Trophoblast cell (in vitro differentiated cells and primary cell): ENCODE results near the gene ZNF469.

Experiments used
- DNase-seq, 2 donors: peaks; one replicate each; pipeline ENCODE4 v3.0.0-alpha.2; 2016
- H2AFZ ChIP-seq: 2 replicates; pipeline ENCODE4 v1.6.1; 2013; ENCODE audit warnings: low read length, moderate library complexity, mild to moderate bottlenecking; ENCODE audit not compliant: insufficient read depth, poor library complexity
- H2AK5ac ChIP-seq: 2 replicates; pipeline ENCODE4 v1.6.1; 2013; ENCODE audit warnings: mild to moderate bottlenecking, low read length
- H2BK120ac ChIP-seq: 2 replicates; pipeline ENCODE4 v1.6.1; 2013; ENCODE audit warnings: low read length, mild to moderate bottlenecking, moderate library complexity; ENCODE audit not compliant: insufficient read depth, poor library complexity
- H2BK12ac ChIP-seq: 2 replicates; pipeline ENCODE4 v1.6.1; 2013; ENCODE audit warnings: mild to moderate bottlenecking, low read length, moderate library complexity
- H2BK5ac ChIP-seq: 2 replicates; pipeline ENCODE4 v1.6.1; 2013; ENCODE audit warnings: low read length, low read depth, moderate library complexity, mild to moderate bottlenecking; ENCODE audit not compliant: poor library complexity
- H3K14ac ChIP-seq: 2 replicates; pipeline ENCODE4 v1.6.1; 2013; ENCODE audit warnings: mild to moderate bottlenecking, low read length
- H3K18ac ChIP-seq: 2 replicates; pipeline ENCODE4 v1.6.1; 2013; ENCODE audit warnings: mild to moderate bottlenecking, low read length
- H3K23ac ChIP-seq: 2 replicates; pipeline ENCODE4 v1.6.1; 2013; ENCODE audit warnings: low read length
- H3K27ac ChIP-seq: 2 replicates; pipeline ENCODE4 v1.5.1; 2013; ENCODE audit warnings: low read depth, mild to moderate bottlenecking, inconsistent platforms, low read length, moderate library complexity
- H3K27me3 ChIP-seq: 2 replicates; pipeline ENCODE4 v1.6.1; 2013; ENCODE audit warnings: inconsistent platforms, mild to moderate bottlenecking, low read length, moderate library complexity; ENCODE audit not compliant: insufficient read depth
- H3K36me3 ChIP-seq, 2 experiments: 1 replicate in 1 of 2; 2 replicates in 1 of 2; pipeline ENCODE4 v1.6.1; 2013; ENCODE audit warnings: low read length in 2 of 2, mild to moderate bottlenecking in 2 of 2, moderate library complexity in 1 of 2; ENCODE audit not compliant: insufficient read depth in 2 of 2, control insufficient read depth in 1 of 2
- H3K4ac ChIP-seq: 2 replicates; pipeline ENCODE4 v1.6.1; 2013; ENCODE audit warnings: low read depth, mild to moderate bottlenecking, low read length, moderate library complexity
- H3K4me1 ChIP-seq, 2 experiments: 1 replicate in 1 of 2; 2 replicates in 1 of 2; pipeline ENCODE4 v1.6.1; 2013; ENCODE audit warnings: low read length in 2 of 2, mild to moderate bottlenecking in 2 of 2, moderate library complexity in 1 of 2; ENCODE audit not compliant: insufficient read depth in 2 of 2, control insufficient read depth in 1 of 2
- H3K4me2 ChIP-seq: 2 replicates; pipeline ENCODE4 v1.6.1; 2013; ENCODE audit warnings: inconsistent platforms, mild to moderate bottlenecking, low read length, moderate library complexity
- H3K4me3 ChIP-seq: 2 replicates; pipeline ENCODE4 v1.5.1; 2013; ENCODE audit warnings: mild to moderate bottlenecking, low read depth, low read length, inconsistent platforms
- H3K79me1 ChIP-seq: one replicate; pipeline ENCODE4 v1.6.1; 2013; ENCODE audit warnings: low read length
- H3K79me2 ChIP-seq: 2 replicates; pipeline ENCODE4 v1.6.1; 2013; ENCODE audit warnings: low read length, mild to moderate bottlenecking; ENCODE audit not compliant: control insufficient read depth, insufficient read depth, poor library complexity
- H3K9ac ChIP-seq: 2 replicates; pipeline ENCODE4 v1.6.1; 2013; ENCODE audit warnings: mild to moderate bottlenecking, low read length
- H3K9me3 ChIP-seq: 2 replicates; pipeline ENCODE4 v1.6.1; 2013; ENCODE audit warnings: low read depth, mild to moderate bottlenecking, control low read depth, inconsistent platforms, low read length; ENCODE audit not compliant: insufficient read depth
- H4K12ac ChIP-seq: 2 replicates; pipeline ENCODE4 v1.6.1; 2013; ENCODE audit warnings: low read depth, mild to moderate bottlenecking, low read length, moderate library complexity
- H4K8ac ChIP-seq: 2 replicates; pipeline ENCODE4 v1.6.1; 2013; ENCODE audit warnings: low read depth, mild to moderate bottlenecking, low read length, moderate library complexity
- H4K91ac ChIP-seq: one replicate; pipeline ENCODE4 v1.6.1; 2013; ENCODE audit warnings: low read depth, mild to moderate bottlenecking, low read length, moderate library complexity
- WGBS: extraction: QIAGEN DNeasy Blood & Tissue Kit; methylation state at CpG from one replicate; pipeline ENCODE4 v1.1.7; 2013; ENCODE audit warnings: missing lambda C conversion rate; ENCODE audit not compliant: insufficient read length, insufficient coverage; ENCODE audit errors: extremely low coverage; 5-methylcytosine and 5-hydroxymethylcytosine counted together

ZNF469 gene

DNA sequence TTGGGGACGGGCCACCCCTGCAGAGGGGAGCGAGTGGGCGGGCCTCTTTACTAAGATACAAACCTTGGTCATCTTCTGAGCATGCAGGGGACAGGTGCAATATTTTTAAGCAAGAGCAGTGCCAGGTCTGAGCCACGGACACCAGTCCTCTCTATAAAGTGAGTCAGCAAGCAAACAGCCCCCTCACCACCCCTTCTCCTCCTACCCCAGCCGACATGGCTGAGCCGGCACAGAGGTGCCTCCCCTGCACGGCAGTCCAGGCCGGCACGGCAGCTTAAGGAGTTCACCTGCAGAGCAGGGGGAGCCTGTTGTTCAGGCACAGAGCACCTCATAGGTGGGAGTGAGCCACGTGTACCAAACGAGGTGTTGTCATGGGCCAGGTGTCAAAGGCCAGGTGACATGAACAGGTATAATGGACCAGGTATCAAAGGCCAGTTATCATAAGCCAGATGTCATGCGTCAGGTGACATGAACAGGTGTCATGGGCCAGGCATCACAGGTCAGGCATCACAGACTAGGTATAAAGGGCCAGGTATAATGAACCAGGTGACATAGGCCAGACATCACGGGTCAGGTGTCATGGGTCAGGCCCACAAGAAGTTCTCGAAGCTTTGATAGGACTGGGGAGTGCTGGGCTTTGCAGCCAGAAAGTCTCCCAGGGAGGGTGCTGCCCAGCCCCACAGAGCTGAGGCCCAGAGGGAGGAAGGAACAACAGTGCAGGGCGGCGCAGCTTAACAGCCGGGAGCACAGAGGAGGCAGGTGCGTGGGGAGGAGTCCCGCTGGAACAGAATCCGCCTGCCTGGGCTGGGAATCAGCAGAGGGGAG lies 42.6 kb upstream of the ZNF469 start:
- H2BK5ac ChIP-seq: no peak overlapping the region
- H4K91ac ChIP-seq: no peak overlapping the region
- no peak overlapping the region for H3K4ac ChIP-seq
- WGBS: no CpG with 5 or more reads among the region's 20 CpGs
- H3K36me3 ChIP-seq: no peaks in the 10 kb centered on the region
- H3K9me3 ChIP-seq: peaks cover 22% of the 10 kb centered on the region
- H3K4me1 ChIP-seq: no peaks in the 10 kb centered on the region
- no peak overlapping the region for H3K27ac ChIP-seq
- no peak overlapping the region for H4K8ac ChIP-seq
- DNase-seq: no peak
- H3K23ac ChIP-seq: no peak overlapping the region
- H2BK120ac ChIP-seq: no peak overlapping the region
- no peaks in the 10 kb centered on the region for H3K27me3 ChIP-seq
- H2BK12ac ChIP-seq: no peak overlapping the region
- no peak overlapping the region for H3K4me3 ChIP-seq
- H4K12ac ChIP-seq: no peak overlapping the region
- H3K18ac ChIP-seq: no peak overlapping the region
- no peaks in the 10 kb centered on the region for H3K79me1 ChIP-seq
- no peak overlapping the region for H3K14ac ChIP-seq
- no peaks in the 10 kb centered on the region for H3K79me2 ChIP-seq
- no peak overlapping the region for H3K4me2 ChIP-seq
- H3K9ac ChIP-seq: no peak overlapping the region
- no peak overlapping the region for H2AFZ ChIP-seq
- no peak overlapping the region for H2AK5ac ChIP-seq

DNA sequence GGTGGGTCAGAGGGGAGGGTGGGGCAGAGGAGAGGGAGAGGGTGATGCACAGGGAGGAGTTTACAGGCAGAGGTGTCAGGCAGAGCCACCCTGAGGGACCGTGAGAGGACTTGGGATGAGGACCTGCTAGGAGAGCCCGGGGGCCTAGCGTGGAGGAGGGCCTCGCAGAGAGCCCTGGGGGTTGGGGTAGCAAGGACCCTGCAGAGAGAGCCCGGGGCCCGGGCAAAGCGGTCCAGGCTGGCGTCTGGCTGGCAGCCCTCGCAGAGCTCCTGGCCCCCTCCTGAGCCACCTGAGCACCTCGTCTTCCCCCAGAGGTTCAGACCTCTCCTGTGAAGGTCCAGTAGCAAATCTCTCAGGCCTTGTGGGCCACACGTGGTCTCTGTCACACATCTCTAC lies 42.0 kb upstream of the ZNF469 start:
- H3K4me3 ChIP-seq: no peak overlapping the region
- DNase-seq: no peak

GRCh38 chr16:88341551-88342290 lies 41.0 kb upstream of the ZNF469 start:
- no CpG with 5 or more reads among the region's 24 CpGs for WGBS
- Histone ChIP-seq H4K12ac (no peak overlapping the region), H3K4me1 (no peaks in the 10 kb centered on the region)

More for the DNA sequence above, 42.0 kb upstream of the ZNF469 start:
- Histone ChIP-seq H3K14ac (no peak overlapping the region), H3K27me3 (no peaks in the 10 kb centered on the region), H3K9ac (no peak overlapping the region), H3K4me2 (no peak overlapping the region), H3K18ac (no peak overlapping the region), H3K79me1 (no peaks in the 10 kb centered on the region), H2AFZ (no peak overlapping the region), H2BK12ac (no peak overlapping the region), H3K4me1 (no peaks in the 10 kb centered on the region), H3K36me3 (no peaks in the 10 kb centered on the region), H3K9me3 (peaks cover 20% of the 10 kb centered on the region), H3K23ac (no peak overlapping the region), H4K12ac (no peak overlapping the region), H3K4ac (no peak overlapping the region), H2AK5ac (no peak overlapping the region), H4K8ac (no peak overlapping the region), H2BK5ac (no peak overlapping the region), H3K79me2 (no peaks in the 10 kb centered on the region), H3K27ac (no peak overlapping the region), H2BK120ac (no peak overlapping the region), H4K91ac (no peak overlapping the region)
- no CpG with 5 or more reads among the region's 11 CpGs for WGBS

GRCh38 chr16:88342491-88342890 lies 40.3 kb upstream of the ZNF469 start:
- Histone ChIP-seq H2BK12ac (no peak overlapping the region), H2BK5ac (no peak overlapping the region), H2AK5ac (no peak overlapping the region)

More at GRCh38 chr16:88341551-88342290, 41.0 kb upstream of the ZNF469 start:
- H3K4me3 ChIP-seq: no peak overlapping the region
- H2AFZ ChIP-seq: no peak overlapping the region
- no peak for DNase-seq
- H2BK5ac ChIP-seq: no peak overlapping the region
- no peak overlapping the region for H4K8ac ChIP-seq
- no peaks in the 10 kb centered on the region for H3K79me2 ChIP-seq
- no peak overlapping the region for H3K23ac ChIP-seq
- peaks cover 10% of the 10 kb centered on the region for H3K9me3 ChIP-seq
- no peaks in the 10 kb centered on the region for H3K27me3 ChIP-seq
- no peak overlapping the region for H2BK12ac ChIP-seq
- H3K4ac ChIP-seq: no peak overlapping the region
- no peak overlapping the region for H4K91ac ChIP-seq
- no peak overlapping the region for H2AK5ac ChIP-seq
- no peak overlapping the region for H3K14ac ChIP-seq
- H3K18ac ChIP-seq: no peak overlapping the region
- H3K4me2 ChIP-seq: no peak overlapping the region
- H3K79me1 ChIP-seq: no peaks in the 10 kb centered on the region
- H3K27ac ChIP-seq: no peak overlapping the region
- H3K36me3 ChIP-seq: no peaks in the 10 kb centered on the region
- no peak overlapping the region for H2BK120ac ChIP-seq
- no peak overlapping the region for H3K9ac ChIP-seq

More at GRCh38 chr16:88342491-88342890, 40.3 kb upstream of the ZNF469 start:
- WGBS: no CpG with 5 or more reads among the region's 16 CpGs
- Histone ChIP-seq H3K4me2 (no peak overlapping the region), H3K23ac (no peak overlapping the region), H2AFZ (no peak overlapping the region), H3K79me2 (no peaks in the 10 kb centered on the region), H4K12ac (no peak overlapping the region), H3K4me1 (no peaks in the 10 kb centered on the region), H3K9ac (no peak overlapping the region), H3K18ac (no peak overlapping the region), H3K36me3 (no peaks in the 10 kb centered on the region), H3K27ac (no peak overlapping the region), H4K8ac (no peak overlapping the region), H3K14ac (no peak overlapping the region), H3K4ac (no peak overlapping the region), H3K9me3 (peaks cover 9% of the 10 kb centered on the region), H3K27me3 (no peaks in the 10 kb centered on the region), H3K79me1 (no peaks in the 10 kb centered on the region), H2BK120ac (no peak overlapping the region), H4K91ac (no peak overlapping the region), H3K4me3 (no peak overlapping the region)
- DNase-seq: no peak
